Suprapubic skin (tissue), 4 donors: ENCODE measurements around the gene PTPRD.

Source experiments
- CTCF ChIP-seq, 2 donors: fragments of 200-600 bp in 1 of 2; fragments of 450-650 bp in 1 of 2; sonication (generic) in 1 of 2; IDR thresholded peaks; one replicate each; pipeline ENCODE4 v1.5.1; 2016 to 2019; ENCODE audit warnings: antibody characterized with exemption in 2 of 2, mild to moderate bottlenecking in 1 of 2, moderate library complexity in 1 of 2
- EP300 ChIP-seq: sonication (generic); formaldehyde crosslinking; IDR thresholded peaks from one replicate; pipeline ENCODE4 v1.6.1; 2017; ENCODE audit warnings: antibody characterized with exemption
- POLR2A ChIP-seq, 2 donors: fragments of 450-650 bp; IDR thresholded peaks; one replicate each; pipeline ENCODE4 v1.6.1; 2017; ENCODE audit warnings: antibody characterized with exemption in 2 of 2, mild to moderate bottlenecking in 2 of 2, moderate library complexity in 2 of 2
- POLR2AphosphoS5 ChIP-seq, 3 donors: sonication (generic); formaldehyde crosslinking; IDR thresholded peaks; one replicate each; pipeline ENCODE4 v1.6.1; 2017; ENCODE audit warnings: antibody characterized with exemption in 3 of 3

- TF ChIP-seq CTCF (IDR thresholded peaks at IDR 0.05) (no peak), EP300 (no peak), POLR2A (IDR thresholded peaks at IDR 0.05) (no peak), POLR2AphosphoS5 (IDR thresholded peaks at IDR 0.05) (no peak)
Observed at GRCh38 chr9:9305600-9305999, 1307.2 kb downstream of the PTPRD start.
